HG03060 (cell line): ENCODE measurements around the gene GMPPA.

ENCODE experiments used
- ATAC-seq: cut with Tn5 transposase; IDR thresholded peaks from one replicate; pipeline ENCODE4 v1.9.1; 2021; ENCODE audit warnings: low read depth, moderate number of reproducible peaks; ENCODE audit not compliant: unreplicated experiment

GMPPA gene

GRCh38 chr2:219517954-219518778, 19.5 kb downstream of the GMPPA start:
- ATAC-seq, result no peak

GRCh38 chr2:219519526-219519916, 20.8 kb downstream of the GMPPA start:
- no peak for ATAC-seq

GRCh38 chr2:219520079-219520478, 21.4 kb downstream of the GMPPA start:
- no peak for ATAC-seq

- no peak for ATAC-seq
Measured at GRCh38 chr2:219521066-219521880, 22.6 kb downstream of the GMPPA start.

GRCh38 chr2:219522111-219523030, 23.7 kb downstream of the GMPPA start:
- ATAC-seq, result no peak

- no peak for ATAC-seq
Measured at GRCh38 chr2:219523031-219523671, 24.5 kb downstream of the GMPPA start.

- ATAC-seq, result no peak
Measured at GRCh38 chr2:219524817-219525216, 26.1 kb downstream of the GMPPA start.

- ATAC-seq, result no peak
Measured at GRCh38 chr2:219525533-219526232, 27.0 kb downstream of the GMPPA start.

GRCh38 chr2:219526320-219527075, 27.8 kb downstream of the GMPPA start:
- ATAC-seq, result no peak

GRCh38 chr2:219527076-219527394, 28.3 kb downstream of the GMPPA start:
- ATAC-seq, result no peak

- no peak for ATAC-seq
Measured at GRCh38 chr2:219527472-219527871, 28.8 kb downstream of the GMPPA start.

GRCh38 chr2:219530048-219530963, 31.6 kb downstream of the GMPPA start:
- peak; percentile 63 for ATAC-seq

- no peak for ATAC-seq
Measured at GRCh38 chr2:219531639-219532377, 33.1 kb downstream of the GMPPA start.

- no peak for ATAC-seq
Measured at GRCh38 chr2:219532378-219532649, 33.6 kb downstream of the GMPPA start.

- ATAC-seq, result no peak
Measured at GRCh38 chr2:219533930-219534661, 35.4 kb downstream of the GMPPA start.

- ATAC-seq, result no peak
Measured at GRCh38 chr2:219536425-219536824, 37.7 kb downstream of the GMPPA start.

GRCh38 chr2:219536967-219537366, 38.3 kb downstream of the GMPPA start:
- ATAC-seq, result no peak
